GM12873 (cell line): ENCODE results near the gene MGAT4A.

Source experiments
- CTCF ChIP-seq: IDR thresholded peaks from 2 replicates; pipeline ENCODE4 v1.5.1; 2012; ENCODE audit warnings: low read depth, mild to moderate bottlenecking, moderate library complexity, low read length, control low read depth; ENCODE audit not compliant: insufficient read depth; ENCODE audit errors: missing control alignments

MGAT4A gene

GRCh38 chr2:98747888-98748287, 17.0 kb upstream of the MGAT4A start:
- TF ChIP-seq CTCF = no peak

- TF ChIP-seq CTCF = no peak
Measured at GRCh38 chr2:98746426-98746825, 15.5 kb upstream of the MGAT4A start.

- no peak for TF ChIP-seq CTCF
Measured at GRCh38 chr2:98744595-98744994, 13.7 kb upstream of the MGAT4A start.

- no peak for TF ChIP-seq CTCF
Measured at GRCh38 chr2:98743835-98744234, 12.9 kb upstream of the MGAT4A start.

GRCh38 chr2:98739020-98739419, 8.1 kb upstream of the MGAT4A start:
- TF ChIP-seq CTCF = no peak

GRCh38 chr2:98738304-98738703, 7.4 kb upstream of the MGAT4A start:
- TF ChIP-seq CTCF = no peak

GRCh38 chr2:98737848-98738247, 6.9 kb upstream of the MGAT4A start:
- TF ChIP-seq CTCF = no peak

- no peak for TF ChIP-seq CTCF
Measured at GRCh38 chr2:98736464-98736889, 5.5 kb upstream of the MGAT4A start.
